Activated CD8-positive, alpha-beta memory T cell treated with anti-CD3 and anti-CD28 coated beads, Interleukin-2, amount 50 U/mL, for 48 hours (primary cell): ENCODE data around the gene KRT4.
"Not testable (repeated sequence)": the region's sequence is repeated elsewhere in the genome, so short reads cannot be mapped to it uniquely, and the experiment has no call there.

Experiments
- DNase-seq: peaks from one replicate; pipeline ENCODE4 v3.0.0-alpha.2; 2020

KRT4 gene

GRCh38 chr12:52813885-52814709, at the start of gene KRT4:
Gene KRT4, minus strand, starts transcription at chr12:52814116. Its CDS starts 58 bp downstream, at chr12:52814058.
- DNase-seq = no peak

DNA sequence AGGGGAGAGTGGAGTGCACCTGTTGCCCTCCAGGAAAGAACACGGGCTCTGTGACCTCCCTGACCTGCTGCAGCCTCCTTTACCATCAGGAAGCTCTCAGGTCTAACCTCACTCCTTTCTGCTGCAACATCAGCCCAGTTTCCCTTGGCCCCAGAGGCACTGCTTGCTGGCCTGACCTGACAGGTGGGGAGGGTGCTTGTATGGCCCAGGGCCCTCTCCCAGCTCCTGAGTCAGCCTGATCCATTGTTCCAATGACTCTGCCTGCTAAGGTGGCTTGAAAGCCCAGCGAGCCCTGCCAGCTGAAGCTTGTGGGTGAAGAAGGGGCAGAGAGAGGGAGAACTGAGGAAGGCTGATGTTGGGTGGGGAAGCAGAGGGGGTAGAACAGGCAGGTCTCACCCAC, 48.1 kb upstream of the KRT4 start:
- DNase-seq = no peak

DNA sequence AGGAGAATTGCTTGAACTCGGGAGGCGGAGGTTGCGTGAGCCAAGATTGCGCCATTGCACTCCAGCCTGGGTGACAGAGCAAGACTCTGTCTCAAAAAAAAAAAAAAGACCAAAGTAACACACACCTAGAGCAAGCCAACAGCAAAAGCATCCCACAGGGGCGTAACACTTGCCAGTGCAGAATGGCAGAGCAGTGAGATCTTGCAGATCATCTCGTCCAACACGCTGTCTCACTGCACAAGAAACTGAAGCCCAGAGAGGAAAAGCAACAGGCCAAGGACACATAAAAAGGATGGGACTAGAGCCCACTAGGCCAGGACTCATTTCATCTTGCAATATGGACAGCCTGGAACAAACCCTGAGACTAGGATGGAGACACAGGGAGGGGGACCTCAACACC, 47.6 kb upstream of the KRT4 start:
- DNase-seq = no peak

DNA sequence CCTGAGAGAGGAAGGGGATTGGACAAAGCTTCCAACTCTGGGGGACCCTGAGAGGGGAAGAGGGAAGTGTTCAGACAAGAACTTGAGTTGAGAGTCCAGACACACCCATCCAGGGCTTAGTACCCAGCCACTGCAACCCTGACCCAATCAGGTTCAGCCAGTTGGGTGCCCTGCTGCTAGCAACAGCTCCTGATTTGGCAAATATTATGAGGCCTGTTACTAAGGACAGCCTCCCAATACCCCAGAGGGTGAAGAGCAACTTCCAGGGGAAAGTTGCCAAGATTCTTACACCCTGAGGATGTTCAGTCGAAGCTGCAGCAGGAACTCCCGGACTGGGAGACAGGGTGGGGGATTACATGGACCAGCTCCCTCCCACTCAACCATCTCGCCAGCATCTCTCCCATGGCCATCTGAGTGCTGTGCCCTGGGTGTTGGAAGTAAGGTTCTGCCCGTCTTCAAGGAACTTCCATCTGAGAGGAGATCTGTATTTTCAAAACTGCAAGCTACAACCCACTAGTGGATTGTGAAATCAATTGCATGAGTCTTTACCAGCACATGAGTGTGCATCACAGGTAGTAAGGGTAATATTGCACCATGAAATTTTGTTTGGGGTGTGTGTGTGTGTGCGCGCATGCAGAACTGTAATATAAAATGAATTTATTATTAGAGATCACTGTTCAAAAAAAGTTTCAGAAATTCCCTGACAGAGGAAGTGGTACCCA, 46.3 kb upstream of the KRT4 start:
- no peak for DNase-seq

DNA sequence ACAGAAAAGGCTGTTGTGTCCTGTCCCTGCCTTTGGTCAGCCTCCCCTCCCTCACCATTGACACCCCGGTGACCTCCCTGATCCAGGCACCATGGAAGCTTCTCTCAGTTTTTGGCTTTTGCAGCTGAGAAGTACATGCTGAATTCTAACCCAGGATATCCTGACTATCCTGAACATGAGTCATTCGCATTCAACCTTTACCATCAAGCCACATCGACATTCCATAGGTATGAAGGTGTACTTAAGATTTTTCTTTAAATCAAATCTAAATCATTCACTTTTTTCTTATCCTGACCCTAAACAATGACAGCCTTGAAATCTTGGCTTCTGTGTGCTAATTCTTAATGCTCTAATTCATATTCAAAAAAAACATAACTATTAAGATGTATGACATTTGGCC, 43.6 kb upstream of the KRT4 start:
- DNase-seq = no peak

DNA sequence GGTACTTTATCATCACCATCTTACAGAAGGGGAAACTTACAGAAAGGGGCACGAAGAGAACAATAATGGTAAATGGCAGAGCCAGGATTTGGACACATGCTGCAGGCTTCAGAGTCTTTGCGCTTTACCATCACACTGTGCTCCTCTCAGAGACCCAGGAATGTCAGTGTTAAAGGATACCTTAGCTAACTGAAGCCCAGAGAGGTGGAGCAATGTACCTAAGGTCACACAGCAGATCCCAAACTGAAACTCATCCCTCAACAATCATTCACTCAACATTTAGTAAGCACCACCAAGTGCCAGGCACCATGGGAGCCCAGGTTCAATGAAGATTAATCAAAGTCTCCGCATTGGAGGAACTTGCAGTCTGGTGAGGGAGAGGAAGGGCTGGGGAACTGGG, 42.9 kb upstream of the KRT4 start:
- DNase-seq = no peak

DNA sequence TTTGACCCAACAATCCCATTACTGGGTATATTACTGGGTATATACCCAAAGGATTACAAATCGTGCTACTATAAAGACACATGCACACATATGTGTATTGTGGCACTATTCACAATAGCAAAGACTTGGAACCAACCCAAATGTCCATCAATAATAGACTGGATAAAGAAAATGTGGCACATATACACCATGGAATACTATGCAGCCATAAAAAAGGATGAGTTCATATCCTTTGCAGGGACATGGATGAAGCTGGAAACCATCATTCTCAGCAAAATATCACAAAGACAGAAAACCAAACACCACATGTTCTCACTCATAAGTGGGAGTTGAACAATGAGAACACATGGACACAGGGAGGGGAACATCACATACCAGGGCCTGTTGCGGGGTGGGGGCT, 42.2 kb upstream of the KRT4 start:
- not testable (repeated sequence) for DNase-seq

- DNase-seq = no peak
Observed at GRCh38 chr12:52851787-52852186, 37.9 kb upstream of the KRT4 start.

- DNase-seq = no peak
Observed at GRCh38 chr12:52850681-52851080, 36.8 kb upstream of the KRT4 start.

- DNase-seq = no peak
Observed at GRCh38 chr12:52849511-52849910, 35.6 kb upstream of the KRT4 start.

DNA sequence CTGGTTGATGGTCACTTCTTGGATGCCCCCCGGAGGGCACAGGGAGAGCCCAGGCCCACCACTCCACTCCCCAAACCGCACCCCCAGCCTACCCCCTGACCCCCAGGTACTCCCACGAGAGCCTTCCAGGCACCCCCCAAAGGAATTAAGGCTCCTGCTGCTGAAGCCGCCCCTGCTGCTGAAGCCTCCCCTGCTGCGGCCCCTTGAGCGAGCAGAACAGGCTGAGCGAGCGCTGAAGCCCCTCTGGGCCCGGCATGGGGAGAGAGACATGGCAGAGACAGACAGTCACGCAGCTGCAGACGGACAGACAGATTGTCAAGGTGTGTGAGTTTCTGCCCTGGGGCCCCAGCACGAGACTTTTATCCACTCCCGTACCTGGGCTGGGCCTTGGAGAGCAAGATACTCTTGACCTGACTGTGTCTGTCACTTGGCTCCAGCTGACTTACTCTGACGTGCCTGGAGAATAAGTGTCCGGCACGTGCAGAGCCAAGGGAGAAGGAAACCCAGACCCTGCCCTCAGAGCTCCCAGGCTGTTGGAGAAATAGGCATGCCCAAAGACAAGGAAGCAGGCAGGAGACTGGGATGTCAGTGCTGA, 34.8 kb upstream of the KRT4 start, which contains the start of gene KRT78:
KRT78 (minus strand) TSS at position 334 of the 595 bp plus-strand sequence; CDS start at position 270, 64 bp downstream.
- no peak for DNase-seq

DNA sequence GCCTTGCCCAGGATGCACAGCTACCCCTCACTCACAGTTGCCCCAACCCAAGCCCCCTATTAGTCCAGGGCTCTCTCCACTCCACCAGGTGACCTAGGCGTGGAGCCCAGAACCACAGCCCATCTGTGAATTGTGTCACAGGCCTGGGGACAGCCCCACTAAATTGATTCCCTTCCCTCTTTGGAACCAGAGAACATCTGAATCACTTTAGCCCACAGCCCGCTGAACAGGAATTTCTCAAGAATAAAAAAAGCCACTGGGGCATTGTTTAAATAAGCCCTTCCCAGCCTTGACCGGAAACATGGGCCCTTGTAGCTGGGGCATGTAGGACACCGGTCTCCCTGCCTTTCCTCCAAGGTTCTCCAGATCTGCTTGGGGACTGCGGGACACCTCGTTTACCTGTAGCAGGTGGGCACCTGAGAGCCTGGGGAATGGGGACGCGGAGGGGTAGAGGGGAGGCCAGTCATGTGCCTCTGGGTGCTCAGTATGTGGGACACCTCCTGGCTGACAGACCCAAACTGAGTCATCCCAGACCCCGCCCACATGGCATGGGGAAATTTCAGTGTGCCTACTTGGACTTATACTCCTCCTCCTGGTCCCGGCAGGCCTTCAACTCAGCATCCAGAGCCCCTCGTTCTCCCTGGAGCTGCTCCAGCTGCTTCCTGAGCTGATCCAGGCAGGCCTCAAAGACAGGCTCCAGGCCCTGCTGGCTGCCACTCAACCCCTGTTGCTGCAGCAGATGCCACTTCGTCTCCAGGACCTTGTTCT, 33.6 kb upstream of the KRT4 start:
- no peak for DNase-seq

- DNase-seq = no peak
Observed at GRCh38 chr12:52846356-52846970, 32.5 kb upstream of the KRT4 start.

DNA sequence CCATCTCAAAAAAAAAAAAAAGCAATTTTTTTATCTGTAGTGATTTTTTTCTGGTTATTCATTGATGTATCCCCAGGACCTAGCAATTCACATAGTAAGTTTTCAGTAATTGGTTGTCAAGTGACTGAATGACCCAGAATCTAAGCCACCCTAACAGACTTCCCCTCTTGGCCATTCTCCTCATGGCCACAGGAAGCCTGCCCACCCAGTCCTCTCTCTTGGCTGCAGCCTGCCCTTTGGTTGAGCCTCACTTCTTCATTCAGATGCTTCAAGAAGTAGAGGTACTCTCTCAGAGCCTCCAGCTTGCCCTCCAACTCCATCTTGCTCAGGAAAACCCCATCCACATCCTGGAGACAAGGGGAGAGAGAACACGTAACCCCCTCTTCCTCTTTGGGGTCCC, 32.0 kb upstream of the KRT4 start:
- no peak for DNase-seq

DNA sequence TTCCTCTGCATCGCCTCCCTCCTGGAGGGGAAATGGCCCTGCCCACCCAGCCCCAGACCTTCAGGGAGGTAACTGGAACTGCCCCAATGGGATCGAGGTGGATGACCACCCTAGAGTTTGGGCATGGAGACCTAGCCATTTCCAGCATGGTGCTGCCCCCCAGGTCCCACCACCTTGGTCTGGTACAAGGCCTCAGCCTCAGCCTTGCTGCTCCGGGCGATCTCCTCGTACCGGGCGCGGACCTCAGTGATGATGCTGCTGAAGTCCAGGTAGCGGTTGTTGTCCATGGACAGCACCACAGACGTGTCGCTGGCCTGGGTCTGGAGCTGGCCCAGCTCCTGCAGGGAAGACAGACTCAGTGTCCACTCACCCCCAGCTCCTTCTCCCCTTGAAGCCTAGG, 30.5 kb upstream of the KRT4 start:
- DNase-seq = no peak

GRCh38 chr12:52839436-52840105, 25.7 kb upstream of the KRT4 start:
- DNase-seq = no peak

DNA sequence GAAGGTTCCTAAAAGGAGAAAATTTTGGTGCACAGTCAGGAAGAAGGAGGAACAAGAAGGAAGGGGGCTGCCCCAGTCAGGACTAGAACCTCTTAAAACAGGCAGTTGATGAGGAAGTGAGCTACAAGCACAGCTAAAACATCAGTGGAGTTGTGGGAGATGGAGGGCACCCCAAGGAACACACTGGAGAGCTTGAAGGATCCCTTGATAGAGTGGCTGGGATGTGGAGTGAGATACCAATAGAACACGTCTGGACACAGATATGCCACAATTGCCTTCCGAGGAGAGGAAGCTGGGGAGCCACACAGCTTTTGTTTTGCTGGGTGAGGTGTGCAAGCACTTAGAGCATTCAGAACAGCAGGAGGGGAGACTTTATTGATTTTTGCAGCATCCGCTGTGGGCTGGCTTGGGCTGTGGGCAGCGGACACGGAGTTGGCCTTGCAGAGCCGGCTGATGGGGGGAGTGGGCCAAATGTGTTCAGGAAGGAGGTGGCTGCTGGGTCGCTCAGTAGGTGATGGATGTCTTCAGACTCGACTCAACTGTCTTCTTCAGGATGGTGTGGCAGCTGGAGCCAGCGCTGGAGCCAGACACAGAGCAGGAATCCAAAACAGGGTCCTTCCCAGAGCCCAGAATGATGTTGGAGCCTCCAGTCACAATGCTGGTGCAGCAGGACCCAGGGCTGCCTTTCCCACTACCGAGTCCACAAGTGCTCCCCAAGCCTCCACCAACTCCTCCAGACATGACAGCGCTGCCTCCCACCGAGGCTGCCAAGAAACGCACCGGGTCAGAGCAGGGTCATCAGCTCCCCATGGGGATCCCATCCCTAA, 24.9 kb upstream of the KRT4 start:
- no peak for DNase-seq

DNA sequence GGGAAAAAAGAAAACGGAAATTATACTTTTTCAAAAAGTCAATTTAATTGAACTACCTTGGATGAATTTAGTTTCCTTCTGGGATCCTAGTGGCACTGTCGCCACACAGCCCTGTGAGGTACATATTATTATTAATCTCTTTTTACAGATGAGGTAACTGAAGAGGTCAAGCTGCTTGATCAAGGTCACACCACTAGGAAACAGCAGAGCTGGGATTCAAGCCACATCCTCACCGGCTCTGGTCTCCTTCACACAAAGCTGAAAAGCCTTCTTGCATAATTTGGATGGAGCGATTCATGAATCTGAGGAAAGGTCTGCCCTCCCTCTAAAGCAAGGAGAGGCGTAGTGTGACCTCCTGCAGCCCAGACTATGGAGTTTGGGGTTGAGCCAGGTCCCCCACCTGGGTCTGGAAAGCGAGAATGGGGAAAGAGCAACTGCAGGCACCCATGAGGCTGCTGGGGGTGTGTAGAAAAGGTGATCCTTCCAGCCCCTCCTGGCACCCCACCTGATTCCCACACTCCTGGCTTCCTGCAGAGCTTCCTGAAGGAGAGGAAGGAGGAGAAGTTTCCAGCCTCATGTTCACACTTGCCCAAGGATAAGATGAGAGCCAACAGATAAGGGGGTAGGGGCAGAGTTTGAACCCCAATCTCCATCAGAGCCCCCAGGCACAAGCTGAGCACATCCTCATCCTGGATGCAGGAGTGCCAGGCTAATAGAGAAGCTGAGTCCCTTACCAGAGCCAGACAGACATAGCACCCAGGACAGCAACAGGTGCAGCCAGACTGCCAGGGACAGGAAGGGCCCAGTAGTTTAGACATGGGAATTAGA, 24.1 kb upstream of the KRT4 start:
- DNase-seq = no peak

- DNase-seq = no peak
Observed at GRCh38 chr12:52837413-52837741, 23.5 kb upstream of the KRT4 start.
